Stimulated activated CD8-positive, alpha-beta memory T cell treated with anti-CD3 and anti-CD28 coated beads, Interleukin-15, amount 100 ng/mL, for 1 hour (primary cell): ENCODE measurements around the gene KIRREL3.

Experiments used
- DNase-seq: peaks from one replicate; pipeline ENCODE4 v3.0.0-alpha.2; 2020; ENCODE audit warnings: low read depth

Gene KIRREL3

DNA sequence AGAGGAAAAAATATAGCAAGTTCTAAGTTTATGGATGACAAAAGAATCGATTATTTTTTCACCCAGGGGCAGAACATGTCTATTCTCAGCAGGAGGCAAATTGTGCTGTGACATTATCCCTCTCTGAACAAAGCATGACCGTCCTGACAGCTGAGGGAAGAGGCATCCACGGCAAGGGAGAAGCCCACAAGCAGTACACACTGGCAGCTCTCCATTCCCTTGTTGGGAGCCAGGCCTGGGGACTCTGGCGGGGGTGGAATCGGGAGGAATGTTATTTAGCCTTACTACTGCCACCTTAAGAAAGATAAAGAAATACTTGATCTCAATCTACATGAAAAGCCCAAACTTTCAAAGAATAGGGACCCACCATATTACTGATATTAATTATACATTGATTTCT is 3.4 kb downstream of the KIRREL3 start:
- no peak for DNase-seq

DNA sequence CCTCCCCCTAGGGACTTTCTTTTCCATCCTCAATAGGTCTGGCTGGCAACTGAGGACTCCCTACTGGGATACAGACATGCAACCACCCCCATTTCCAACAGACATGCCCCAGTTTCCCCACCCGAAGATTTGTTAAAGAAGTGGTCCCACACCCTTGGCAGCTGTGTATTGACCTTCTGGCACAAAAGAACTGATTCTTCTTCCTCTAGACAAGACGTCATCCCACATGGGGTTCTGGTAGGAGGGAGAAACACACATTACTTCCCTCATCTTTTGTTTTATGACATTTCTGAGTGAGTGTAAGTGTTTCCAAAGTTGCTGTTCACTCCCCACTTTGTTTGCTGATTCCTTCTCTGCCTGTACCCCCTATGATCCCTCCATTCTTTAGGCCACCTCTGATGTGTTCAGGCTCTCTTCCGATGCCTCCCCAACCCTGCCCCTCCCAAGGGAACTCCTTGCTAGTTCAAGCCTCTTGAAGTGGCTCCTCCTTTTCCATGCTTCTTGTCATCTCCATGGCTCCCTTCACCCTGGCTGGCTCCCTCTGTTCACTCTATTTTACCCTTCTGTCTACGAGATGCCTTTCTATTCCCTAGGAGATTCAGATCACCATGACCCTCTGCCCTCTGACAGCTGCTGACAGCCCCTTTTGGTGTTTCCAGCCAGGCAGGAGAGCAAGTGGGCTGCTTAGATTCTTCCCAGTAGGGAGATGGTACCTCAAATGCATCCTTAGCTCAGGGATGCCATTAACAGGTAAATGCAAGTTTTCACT is 4.3 kb downstream of the KIRREL3 start:
- no peak for DNase-seq

DNA sequence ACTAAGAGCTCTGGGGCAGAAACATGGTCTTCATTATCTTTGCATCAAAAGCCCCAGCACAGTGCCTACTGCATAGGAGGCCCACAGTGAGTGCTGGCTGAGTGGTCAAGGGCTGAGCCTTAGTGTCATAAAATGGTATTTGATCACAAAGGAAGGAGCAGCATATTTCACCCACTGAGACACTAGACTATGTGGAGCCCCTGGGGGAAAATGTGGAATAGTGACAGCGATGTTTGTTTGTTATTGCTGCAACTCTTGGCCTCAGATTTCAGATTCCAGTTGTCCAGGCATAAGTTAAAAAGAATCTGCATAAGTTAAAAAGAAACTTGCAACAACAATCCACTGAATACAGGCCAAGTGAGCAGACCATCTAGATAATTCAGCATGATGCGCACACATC is 7.0 kb downstream of the KIRREL3 start:
- no peak for DNase-seq

DNA sequence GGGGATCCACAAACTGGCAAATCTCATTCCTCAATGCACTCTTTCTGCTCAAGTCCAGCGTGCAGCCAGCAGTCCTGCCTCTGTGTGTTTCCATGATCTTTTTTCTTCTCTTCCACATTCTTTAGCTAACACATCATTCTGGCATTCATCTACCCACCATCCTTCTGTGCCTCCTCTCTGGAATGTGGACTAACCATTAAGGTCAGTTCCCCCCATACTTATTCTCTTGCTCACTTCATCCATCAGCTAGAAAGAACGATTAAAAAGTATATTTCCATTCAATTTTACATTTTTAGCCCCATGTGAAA is 7.8 kb downstream of the KIRREL3 start:
- DNase-seq: no peak

DNA sequence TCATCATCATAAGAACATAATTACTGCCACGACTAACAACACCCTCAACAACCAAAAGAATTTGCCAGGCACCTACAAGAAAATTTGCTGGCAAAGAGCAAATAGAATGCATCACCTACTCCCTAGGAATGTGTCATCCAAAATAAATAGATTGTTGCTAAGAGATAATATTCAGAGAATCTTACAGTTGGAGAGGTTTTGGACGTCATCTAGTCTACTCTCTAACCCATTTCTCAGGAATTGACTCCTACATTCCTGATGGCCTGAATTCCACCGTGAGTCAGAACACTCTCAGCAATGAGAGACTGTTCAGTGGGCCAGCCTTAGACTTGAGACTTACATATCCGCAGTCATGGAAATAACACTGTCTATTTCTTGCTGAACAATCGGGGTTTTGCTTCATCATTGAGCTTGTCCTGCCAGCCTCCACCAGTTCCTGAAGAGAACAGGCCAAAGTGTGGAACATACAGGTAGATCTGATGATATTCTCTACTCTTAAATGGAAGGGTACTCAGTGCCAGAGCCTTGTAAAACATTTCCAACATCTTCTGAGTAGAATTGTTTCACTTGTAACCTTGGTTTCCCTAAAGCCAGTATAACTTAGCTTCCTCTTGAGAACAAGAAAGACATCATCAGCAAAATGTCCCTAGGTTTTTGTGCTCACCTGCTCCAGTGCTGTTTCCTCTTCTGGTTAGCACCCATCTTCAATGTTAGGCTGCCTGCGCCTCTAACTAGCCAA is 8.3 kb downstream of the KIRREL3 start:
- no peak for DNase-seq

GRCh38 chr11:126991596-126991995 is 9.0 kb downstream of the KIRREL3 start:
- DNase-seq: no peak

DNA sequence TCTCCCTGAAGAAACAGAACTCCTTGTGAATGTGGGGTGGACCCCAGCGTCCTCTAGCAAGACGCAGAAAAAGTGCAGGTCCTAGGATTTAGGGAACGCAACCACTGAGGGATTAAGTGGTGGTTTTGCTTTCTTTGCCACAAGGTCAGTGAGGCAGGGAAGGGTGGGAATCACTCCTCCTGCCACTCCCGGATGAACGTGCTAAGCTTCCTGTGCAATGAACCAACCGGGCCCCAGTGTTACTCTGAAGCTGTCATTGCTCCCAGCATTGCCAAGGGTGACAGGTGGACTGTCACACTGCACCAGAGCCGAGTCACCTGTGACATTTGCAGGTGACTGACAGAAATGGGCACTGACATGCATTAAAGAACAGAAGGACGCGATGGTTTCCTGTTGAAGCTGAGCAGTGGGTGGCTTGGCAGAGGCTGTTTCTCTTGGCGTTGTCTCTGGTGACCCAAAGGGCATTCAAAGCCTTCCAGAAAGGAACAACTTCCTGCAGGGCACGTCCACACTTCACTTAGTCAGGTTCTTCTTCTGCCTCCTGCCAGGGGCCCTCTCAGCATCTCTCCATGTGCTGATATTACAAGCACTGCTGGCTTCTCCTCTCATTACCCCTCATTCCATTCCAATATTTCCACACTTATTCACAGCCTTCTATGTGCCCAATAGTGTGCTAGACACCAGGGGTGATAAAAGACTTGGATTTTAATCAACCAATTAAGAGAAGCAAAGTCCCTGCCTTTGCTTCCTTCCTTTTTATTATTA is 9.7 kb downstream of the KIRREL3 start:
- no peak for DNase-seq

DNA sequence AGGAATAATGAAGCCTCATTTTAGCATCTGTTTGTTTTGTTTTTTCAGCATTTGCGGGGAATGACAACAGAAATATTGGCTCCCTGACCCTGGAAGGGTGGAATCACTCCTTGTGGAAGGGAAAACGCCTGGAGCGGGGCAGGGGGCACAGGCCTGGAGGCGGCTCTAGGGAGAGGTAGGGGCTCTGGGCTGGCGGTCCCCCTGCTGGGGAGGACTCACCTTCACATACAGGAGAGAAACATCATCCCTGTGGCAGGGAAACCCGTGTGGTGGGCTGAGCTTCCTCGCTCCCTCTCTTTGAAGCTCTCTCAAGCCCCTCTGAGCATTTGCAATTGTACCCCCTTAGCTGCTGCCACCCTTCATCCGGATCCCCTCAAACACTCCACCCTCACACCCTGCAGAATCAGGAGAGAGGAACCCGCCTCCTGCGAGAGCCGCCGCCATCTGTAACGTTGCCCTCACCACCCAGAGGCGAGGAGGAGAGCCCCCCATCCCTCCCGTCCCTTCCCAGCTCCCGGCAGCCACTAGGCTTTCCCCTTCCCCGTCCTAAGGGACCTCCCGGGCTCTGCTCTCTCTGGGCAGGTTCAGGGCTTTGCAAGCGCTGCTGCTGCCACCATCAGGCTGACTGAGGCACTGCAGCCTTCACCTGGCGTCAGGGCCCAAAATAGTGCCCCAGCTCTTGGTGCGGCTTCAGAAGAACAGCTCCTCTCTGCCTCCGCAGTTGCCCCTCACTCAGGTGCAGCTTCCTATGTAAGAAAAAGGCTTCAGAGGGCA is 10.4 kb downstream of the KIRREL3 start:
- no peak for DNase-seq

DNA sequence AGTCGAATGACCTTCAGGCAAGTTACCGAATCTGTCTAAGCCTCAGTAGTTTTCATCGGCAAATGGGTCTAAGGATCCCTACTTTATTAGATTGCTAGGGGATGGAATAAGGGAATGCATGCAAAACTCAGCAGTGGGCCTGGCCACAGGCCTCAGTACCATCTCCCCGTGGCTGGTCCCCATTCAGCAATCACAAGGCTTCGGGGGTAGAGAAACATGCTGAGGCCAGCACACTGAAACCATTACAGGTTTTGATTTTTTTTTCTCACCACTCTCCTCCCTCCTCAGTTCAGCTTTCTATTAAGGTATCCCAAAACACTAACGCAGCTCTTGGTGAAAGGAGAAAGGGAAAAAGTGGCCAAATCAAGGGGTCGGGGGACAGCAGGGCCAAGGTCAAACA is 11.9 kb downstream of the KIRREL3 start:
- DNase-seq: no peak

GRCh38 chr11:126981635-126982034 is 18.9 kb downstream of the KIRREL3 start:
- no peak for DNase-seq

- no peak for DNase-seq
Observed at GRCh38 chr11:126978911-126979310, 21.7 kb downstream of the KIRREL3 start.

- no peak for DNase-seq
Observed at GRCh38 chr11:126978165-126978564, 22.4 kb downstream of the KIRREL3 start.

DNA sequence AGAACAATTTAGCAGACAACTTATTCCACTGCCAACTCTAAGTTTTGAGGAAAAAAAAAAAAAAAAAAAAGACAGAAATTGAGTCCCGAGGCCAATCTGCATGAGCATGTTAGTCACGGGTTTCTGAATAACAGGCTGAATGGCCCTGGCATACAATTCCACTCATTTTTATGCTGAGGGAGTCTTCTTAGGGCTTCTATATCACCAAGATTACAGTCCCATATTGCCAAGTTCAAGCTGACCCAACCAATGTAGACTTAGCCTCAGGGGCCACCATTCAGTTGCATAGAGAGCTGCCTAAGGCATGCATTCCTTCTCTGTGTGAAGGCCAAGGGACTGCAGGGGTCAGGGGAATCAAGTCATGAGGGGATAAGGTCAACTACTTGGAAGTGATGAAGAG is 27.5 kb downstream of the KIRREL3 start:
- DNase-seq: no peak

- DNase-seq: no peak
Observed at GRCh38 chr11:126971305-126971704, 29.3 kb downstream of the KIRREL3 start.

DNA sequence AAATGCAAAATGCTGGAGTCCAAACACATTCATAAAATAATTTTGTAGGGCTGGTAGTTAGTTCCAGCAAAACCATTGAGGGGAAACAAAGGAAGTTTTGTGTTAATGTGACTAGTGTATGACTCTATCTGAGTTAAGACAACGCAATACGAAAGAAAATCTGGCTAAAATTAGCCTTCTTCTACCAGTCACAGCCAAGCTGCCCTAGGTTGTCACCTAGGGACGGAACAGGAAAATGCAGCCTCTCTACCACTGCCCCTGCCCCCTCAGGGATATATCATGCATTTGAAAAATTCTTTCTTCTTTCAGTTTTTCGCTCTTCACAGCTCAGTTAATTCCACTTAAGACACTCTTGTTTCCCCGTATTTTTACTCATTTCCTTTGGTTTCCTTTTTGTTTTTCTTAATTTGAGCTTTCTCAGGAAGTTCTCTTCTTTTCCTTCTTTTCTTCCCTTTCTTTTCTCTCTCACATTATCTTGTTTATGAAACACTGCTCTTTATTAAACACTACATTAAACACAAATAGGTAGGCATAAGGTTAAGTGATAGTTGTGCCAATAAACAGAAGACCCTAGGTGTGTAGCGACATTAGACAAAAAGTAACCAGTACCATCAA is 30.6 kb downstream of the KIRREL3 start:
- DNase-seq: no peak

DNA sequence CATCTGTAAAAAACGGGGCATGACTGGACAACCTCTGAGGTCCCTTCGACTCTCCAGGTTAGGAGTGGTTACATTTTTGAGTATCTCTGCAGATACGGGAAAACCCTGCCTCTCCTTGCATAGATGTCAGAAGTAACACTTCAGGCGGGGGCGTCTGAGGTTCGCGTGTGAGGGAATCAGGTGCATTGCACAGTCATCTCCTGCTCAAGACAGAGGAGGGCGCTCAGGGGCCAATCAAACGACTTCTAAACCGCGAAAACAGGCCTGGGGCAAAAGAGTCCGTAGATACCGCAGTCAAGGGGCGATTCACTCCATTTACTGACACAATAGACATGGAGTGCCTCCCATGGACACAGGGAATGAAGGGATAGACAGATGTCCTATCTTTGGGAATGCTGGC is 31.7 kb downstream of the KIRREL3 start:
- no peak for DNase-seq

GRCh38 chr11:126965331-126965730 is 35.2 kb downstream of the KIRREL3 start:
- DNase-seq: no peak

DNA sequence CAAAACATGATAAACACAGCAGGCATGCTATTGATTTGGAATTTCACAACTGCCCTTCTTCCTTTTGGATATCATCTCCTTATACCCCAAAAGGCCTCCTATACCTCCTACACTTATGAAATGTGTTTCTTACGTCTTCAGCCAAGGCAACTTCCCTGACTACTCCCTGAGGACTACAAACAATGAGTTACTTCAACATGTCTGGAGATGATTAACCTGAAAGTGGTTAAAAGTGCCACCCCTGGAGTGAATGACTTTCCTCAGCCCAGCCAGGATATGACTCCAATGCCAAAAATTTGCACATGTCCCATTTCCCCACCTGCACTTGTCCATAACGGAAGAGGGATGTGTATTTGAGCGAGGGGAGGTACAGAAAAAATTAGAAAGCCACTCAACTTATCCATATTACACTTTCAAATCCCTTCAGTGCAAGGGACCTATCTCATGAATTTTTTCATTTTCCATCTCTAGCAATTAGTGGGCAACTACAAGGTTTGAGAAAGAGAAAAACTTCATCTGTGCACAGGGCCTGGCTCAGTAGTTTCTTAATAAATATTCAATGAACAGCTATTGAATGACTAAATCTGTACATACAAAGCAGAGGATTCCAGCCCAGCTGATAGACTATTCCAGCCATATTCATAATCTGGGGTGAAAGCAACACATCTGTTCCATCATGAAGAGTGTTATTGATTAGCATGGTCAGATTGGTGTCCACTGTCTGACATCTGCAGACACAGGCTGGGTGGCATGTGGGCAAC is 36.8 kb downstream of the KIRREL3 start:
- no peak for DNase-seq

GRCh38 chr11:126963115-126963514 is 37.5 kb downstream of the KIRREL3 start:
- DNase-seq: no peak

DNA sequence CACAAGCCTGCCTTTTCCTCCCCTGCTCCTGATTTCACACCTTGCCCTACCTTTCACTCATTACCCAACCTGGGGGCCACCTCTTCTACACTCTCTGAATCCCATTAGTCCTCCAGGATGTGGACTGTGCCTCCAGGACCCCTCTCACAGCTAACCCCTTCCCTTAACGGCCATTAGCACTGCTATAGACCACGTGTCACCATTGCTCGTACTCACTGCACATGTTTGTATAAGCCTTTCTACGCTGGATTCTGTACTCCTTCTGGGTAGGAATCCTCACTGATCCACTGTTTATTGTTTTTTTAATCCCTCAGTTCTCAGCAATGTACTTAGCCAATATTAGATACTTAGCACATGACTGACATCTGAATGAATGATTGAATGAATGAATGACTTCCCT is 40.9 kb downstream of the KIRREL3 start:
- DNase-seq: no peak

DNA sequence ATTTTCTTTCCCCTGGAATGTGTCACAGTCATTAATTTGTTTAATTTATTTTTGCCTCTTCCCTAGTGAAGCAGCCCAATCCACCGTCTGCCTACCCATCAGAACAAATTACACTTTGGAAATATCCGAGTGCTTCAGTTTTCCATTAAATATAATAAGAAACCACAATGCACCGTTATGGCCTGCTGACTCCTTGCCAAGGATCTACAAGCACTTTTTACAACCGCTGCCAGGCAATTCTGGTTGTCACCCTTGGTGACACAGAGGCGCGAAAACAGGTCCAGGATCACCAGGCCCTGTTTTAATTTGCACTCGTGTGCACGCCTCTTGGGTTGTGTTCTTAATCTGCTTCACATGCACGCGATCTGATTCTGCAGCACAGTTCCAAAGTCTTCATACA is 43.9 kb downstream of the KIRREL3 start:
- no peak for DNase-seq
